GM13976 (cell line): ENCODE results near the gene LUC7L3.

Source experiments
- DNase-seq: peaks from one replicate; pipeline ENCODE4 v3.0.0; 2012; ENCODE audit warnings: low spot score
- CTCF ChIP-seq: IDR thresholded peaks from 2 replicates; pipeline ENCODE4 v1.5.1; 2012; ENCODE audit warnings: borderline replicate concordance, mild to moderate bottlenecking; ENCODE audit not compliant: insufficient read depth; ENCODE audit errors: extremely low read depth, missing control alignments, control extremely low read depth
- in situ Hi-C: fragments of 300-500 bp; cut with MboI; formaldehyde crosslinking; loops from one replicate; pipeline ENCODE4 v1.12.0; 2022; ENCODE audit warnings: low sequenced_read_pairs, mixed read lengths, inconsistent platforms; ENCODE audit not compliant: unreplicated experiment

LUC7L3 gene

GRCh38 chr17:50719144-50719923 lies at the start of gene LUC7L3:
TSS of gene LUC7L3 (plus strand) at chr17:50719603. CDS start at chr17:50719733, 130 bp downstream.
- in situ Hi-C loops: no loop called here
- TF ChIP-seq CTCF: no peak
- DNase-seq: peak; percentile 99

- DNase-seq: no peak
- in situ Hi-C loops: no loop called here
- TF ChIP-seq CTCF: no peak
Measured at GRCh38 chr17:50672071-50672470, 47.3 kb upstream of the LUC7L3 start.

- in situ Hi-C loops: no loop called here
- DNase-seq: no peak
Measured at GRCh38 chr17:50672831-50673551, 46.4 kb upstream of the LUC7L3 start.

GRCh38 chr17:50675190-50675589 lies 44.2 kb upstream of the LUC7L3 start:
- in situ Hi-C loops: no loop called here
- no peak for DNase-seq
- no peak for TF ChIP-seq CTCF

More at GRCh38 chr17:50672831-50673551, 46.4 kb upstream of the LUC7L3 start:
- no peak for TF ChIP-seq CTCF

- no peak for DNase-seq
- in situ Hi-C loops: no loop called here
- no peak for TF ChIP-seq CTCF
Measured at GRCh38 chr17:50675627-50676026, 43.8 kb upstream of the LUC7L3 start.

- no peak for DNase-seq
- in situ Hi-C loops: no loop called here
- TF ChIP-seq CTCF: no peak
Measured at GRCh38 chr17:50676065-50676975, 43.1 kb upstream of the LUC7L3 start.
